GM19395 (cell line): ENCODE results near the gene EIF4H.
"Not testable (repeated sequence)": the region's sequence is repeated elsewhere in the genome, so short reads cannot be mapped to it uniquely, and the experiment has no call there.

Source experiments
- ATAC-seq: cut with Tn5 transposase; IDR thresholded peaks from one replicate; pipeline ENCODE4 v1.9.1; 2021; ENCODE audit warnings: mild to moderate bottlenecking, moderate library complexity; ENCODE audit not compliant: unreplicated experiment

EIF4H gene

GRCh38 chr7:74197449-74198124 lies 23.4 kb downstream of the EIF4H start:
- no peak for ATAC-seq

- no peak for ATAC-seq
Measured at GRCh38 chr7:74199551-74200355, 25.6 kb downstream of the EIF4H start.

GRCh38 chr7:74202841-74203556 lies 28.8 kb downstream of the EIF4H start:
- no peak for ATAC-seq

- ATAC-seq: no peak
Measured at GRCh38 chr7:74203956-74204618, 29.9 kb downstream of the EIF4H start.

- not testable (repeated sequence) for ATAC-seq
Measured at GRCh38 chr7:74206052-74206451, 31.9 kb downstream of the EIF4H start.

GRCh38 chr7:74206589-74207120 lies 32.5 kb downstream of the EIF4H start:
- ATAC-seq: no peak

GRCh38 chr7:74207586-74207985 lies 33.4 kb downstream of the EIF4H start:
- ATAC-seq: no peak

- not testable (repeated sequence) for ATAC-seq
Measured at GRCh38 chr7:74208241-74208640, 34.1 kb downstream of the EIF4H start.

GRCh38 chr7:74212661-74213060 lies 38.5 kb downstream of the EIF4H start:
- no peak for ATAC-seq

GRCh38 chr7:74214816-74215630 lies 40.9 kb downstream of the EIF4H start:
- no peak for ATAC-seq

- no peak for ATAC-seq
Measured at GRCh38 chr7:74215921-74216320, 41.8 kb downstream of the EIF4H start.

GRCh38 chr7:74216361-74216761 lies 42.2 kb downstream of the EIF4H start:
- no peak for ATAC-seq

- peak; percentile 54 for ATAC-seq
Measured at GRCh38 chr7:74217455-74218342, 43.5 kb downstream of the EIF4H start.

GRCh38 chr7:74218343-74218698 lies 44.2 kb downstream of the EIF4H start:
- ATAC-seq: no peak

- no peak for ATAC-seq
Measured at GRCh38 chr7:74219416-74219815, 45.3 kb downstream of the EIF4H start.

GRCh38 chr7:74220229-74220628 lies 46.1 kb downstream of the EIF4H start:
- no peak for ATAC-seq

- ATAC-seq: no peak
Measured at GRCh38 chr7:74221713-74222112, 47.6 kb downstream of the EIF4H start.

- no peak for ATAC-seq
Measured at GRCh38 chr7:74222851-74223710, 48.9 kb downstream of the EIF4H start.
